Measurements from ENCODE around the gene GHRHR.

The GHRHR gene

DNA sequence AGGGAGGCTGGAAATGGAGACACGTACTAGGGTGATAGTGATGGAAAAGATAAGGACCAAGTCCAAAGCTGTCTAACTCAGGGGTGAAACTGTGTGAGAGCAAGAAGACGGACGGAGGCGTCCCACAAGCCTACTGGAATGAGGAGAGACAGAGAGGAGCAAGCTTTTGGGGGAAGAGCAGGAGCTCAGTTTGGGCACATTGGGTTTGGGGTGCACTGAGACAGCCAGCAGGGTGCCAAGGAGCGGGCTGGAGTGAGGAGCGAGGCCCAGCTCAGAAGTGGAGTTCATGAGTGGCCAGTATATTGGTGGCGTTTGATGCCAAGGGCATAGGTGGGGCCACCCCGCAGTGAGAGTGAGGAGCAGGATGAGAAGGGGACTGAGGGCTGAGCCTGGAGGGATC, 22.6 kb downstream of the GHRHR start:
- no peak overlapping the region for H3K4me3 ChIP-seq (ENCODE audit: control insufficient read depth, low read depth, low read length)
- no peak for DNase-seq (ENCODE audit: low read depth)
- TF ChIP-seq, protein P1, sequence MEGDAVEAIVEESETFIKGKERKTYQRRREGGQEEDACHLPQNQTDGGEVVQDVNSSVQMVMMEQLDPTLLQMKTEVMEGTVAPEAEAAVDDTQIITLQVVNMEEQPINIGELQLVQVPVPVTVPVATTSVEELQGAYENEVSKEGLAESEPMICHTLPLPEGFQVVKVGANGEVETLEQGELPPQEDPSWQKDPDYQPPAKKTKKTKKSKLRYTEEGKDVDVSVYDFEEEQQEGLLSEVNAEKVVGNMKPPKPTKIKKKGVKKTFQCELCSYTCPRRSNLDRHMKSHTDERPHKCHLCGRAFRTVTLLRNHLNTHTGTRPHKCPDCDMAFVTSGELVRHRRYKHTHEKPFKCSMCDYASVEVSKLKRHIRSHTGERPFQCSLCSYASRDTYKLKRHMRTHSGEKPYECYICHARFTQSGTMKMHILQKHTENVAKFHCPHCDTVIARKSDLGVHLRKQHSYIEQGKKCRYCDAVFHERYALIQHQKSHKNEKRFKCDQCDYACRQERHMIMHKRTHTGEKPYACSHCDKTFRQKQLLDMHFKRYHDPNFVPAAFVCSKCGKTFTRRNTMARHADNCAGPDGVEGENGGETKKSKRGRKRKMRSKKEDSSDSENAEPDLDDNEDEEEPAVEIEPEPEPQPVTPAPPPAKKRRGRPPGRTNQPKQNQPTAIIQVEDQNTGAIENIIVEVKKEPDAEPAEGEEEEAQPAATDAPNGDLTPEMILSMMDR (IDR thresholded peaks at IDR 0.05; ENCODE audit: control insufficient read depth, insufficient read depth, low read depth, low read length, missing control alignments) = no peak

DNA sequence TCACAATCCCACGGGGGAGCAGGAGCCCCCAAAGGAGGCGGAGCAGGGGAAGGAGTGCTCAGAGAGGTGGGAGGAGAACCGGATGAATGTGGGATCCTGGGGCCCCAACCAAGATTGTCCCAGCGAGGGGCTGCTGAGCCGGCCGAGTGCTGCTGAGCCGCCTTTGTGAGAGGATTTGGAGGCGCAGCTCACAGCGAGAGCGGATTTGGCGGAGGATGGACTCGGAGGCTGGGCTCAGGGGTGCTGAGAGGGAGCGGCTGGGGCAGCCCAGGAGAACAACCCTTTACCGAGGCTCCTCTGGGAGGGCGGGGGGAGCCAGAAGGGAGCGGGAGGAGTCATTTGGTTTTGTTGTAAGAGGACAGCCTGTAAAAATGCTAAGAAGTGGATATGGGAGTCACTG, 23.0 kb downstream of the GHRHR start:
- no peak for DNase-seq (ENCODE audit: low read depth)
- TF ChIP-seq, protein P1 (IDR thresholded peaks at IDR 0.05; ENCODE audit: control insufficient read depth, insufficient read depth, low read depth, low read length, missing control alignments) = no peak
- no peak overlapping the region for H3K4me3 ChIP-seq (ENCODE audit: control insufficient read depth, low read depth, low read length)

DNA sequence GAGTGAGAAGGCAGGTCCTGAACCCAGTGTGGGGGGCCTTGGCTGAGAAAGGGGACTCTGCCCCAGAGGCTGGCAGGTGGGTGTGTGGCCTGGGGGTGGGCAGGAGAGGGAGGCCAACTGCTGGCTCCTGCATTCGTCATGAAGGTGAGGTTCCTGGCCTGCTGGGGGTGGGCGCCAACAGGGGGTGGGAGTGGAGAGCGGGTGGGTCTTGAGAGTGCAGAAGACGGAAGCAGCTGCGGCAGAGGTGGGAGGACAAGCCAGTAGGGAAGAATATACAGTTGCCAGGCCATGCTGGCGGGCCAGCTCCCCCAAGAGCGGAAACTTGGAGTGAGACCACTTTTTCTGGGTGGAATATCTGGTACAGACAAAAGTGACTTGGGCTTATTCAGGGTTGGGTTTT, 23.4 kb downstream of the GHRHR start:
- DNase-seq (ENCODE audit: low read depth) = no peak
- TF ChIP-seq, protein P1 (IDR thresholded peaks at IDR 0.05; ENCODE audit: control insufficient read depth, insufficient read depth, low read depth, low read length, missing control alignments) = no peak
- H3K4me3 ChIP-seq (ENCODE audit: control insufficient read depth, low read depth, low read length) = no peak overlapping the region

DNA sequence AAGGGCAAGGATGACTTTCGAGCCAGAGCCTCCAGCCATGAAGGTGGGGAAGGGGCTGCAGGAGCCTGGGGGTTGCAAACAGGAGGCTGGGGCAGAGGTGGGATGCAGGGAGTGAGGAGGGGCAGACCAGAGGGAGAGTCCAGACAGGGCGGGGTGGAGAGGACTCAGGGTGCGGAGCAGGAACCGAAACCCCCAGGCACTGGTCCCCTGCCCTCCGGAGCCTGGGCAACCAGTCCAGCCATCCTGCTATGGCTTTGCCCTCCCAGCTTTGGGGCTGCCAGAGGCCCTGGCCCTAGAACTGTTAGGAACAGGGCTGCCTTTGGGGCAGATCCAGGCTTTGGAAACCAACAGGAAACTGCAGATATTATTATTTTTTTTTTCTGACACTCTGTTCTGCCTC, 24.2 kb downstream of the GHRHR start:
- TF ChIP-seq, protein P1 (IDR thresholded peaks at IDR 0.05; ENCODE audit: control insufficient read depth, insufficient read depth, low read depth, low read length, missing control alignments) = no peak
- H3K4me3 ChIP-seq (ENCODE audit: control insufficient read depth, low read depth, low read length) = no peak overlapping the region
- no peak for DNase-seq (ENCODE audit: low read depth)

DNA sequence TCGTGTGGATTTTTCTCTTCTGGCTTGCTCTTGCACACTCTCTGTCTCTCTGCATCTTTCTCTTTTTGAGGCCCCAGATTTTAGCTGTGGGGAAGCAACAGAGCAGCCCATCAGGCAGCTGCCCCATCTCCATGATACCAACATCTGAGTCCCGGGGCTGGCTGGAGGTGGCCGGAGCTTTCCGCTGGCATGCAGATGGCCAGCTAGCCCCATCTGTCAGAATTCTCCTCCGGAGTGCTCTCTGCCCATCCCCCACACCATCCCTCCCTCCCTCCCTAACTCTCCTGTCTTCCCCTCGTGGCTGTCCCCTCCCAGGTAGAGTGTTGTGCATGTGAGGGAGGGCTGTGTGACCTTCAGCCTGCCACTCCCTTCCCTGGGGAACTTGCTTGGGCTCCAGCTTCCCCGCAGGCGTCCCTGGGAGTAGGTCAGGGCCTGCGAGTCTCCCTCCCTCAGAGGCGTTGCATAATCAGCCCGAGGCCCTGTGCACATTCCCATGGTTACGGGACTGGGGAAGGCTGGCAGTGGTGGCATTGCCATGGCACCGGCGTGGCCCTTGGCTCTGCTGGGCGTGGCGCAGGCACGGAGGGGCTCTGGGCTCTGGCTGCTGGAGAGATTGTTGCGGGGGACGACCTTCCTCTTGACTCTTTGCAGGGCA, 24.7 kb downstream of the GHRHR start:
- DNase-seq (ENCODE audit: low read depth) = no peak
- no peak overlapping the region for H3K4me3 ChIP-seq (ENCODE audit: control insufficient read depth, low read depth, low read length)
- TF ChIP-seq, protein P1 (IDR thresholded peaks at IDR 0.05; ENCODE audit: control insufficient read depth, insufficient read depth, low read depth, low read length, missing control alignments) = no peak

DNA sequence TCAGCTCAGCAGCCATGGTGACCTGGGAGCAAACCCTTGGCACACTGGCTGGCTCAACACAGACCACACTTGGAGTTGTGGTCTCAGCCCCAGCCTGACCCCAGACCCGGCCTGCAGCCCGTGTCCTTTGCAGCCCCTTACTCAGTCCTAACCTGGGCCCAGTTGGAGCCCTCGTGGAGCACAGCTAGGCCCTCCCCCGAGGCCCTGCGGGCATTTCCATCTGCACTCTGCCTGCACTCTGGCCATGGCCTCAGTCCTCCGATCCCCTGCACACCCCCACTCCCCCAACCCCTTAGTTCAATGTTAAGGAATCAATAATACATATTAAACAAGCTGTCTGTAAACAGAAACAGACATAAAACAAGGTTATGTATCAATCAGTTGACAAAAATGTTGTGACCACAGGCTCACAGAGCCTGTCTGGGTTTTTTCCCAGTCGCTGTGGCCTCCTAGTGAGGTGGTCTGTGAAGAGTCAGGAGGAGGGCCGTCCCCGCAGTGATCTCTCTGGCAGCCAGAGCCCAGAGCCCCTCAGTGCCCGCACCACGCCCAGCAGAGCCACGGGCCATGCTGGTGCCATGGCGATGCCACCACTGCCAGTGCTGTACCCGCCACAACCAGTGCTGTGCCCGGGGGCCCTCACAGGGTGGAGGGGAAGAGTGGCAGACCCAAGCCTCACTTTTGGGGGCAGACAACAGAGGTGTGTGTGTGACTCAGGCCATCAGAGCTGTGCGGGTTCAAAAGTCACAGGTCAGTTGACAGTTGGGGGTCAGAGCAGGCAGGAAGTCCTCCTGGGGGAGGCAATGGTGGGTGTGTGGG, 25.5 kb downstream of the GHRHR start:
- no peak overlapping the region for H3K4me3 ChIP-seq (ENCODE audit: control insufficient read depth, low read depth, low read length)
- DNase-seq (ENCODE audit: low read depth) = no peak
- TF ChIP-seq, protein P1 (IDR thresholded peaks at IDR 0.05; ENCODE audit: control insufficient read depth, insufficient read depth, low read depth, low read length, missing control alignments) = no peak

All from AG09309 (cell line).